ENCODE data around the gene IGFBP1. TPM values are rescaled to one million over a fixed set of nuclear protein-coding genes. Genes with fewer than 3 reads are reported as not detected.

Gene IGFBP1
- total and polyA plus RNA-seq, 9 of the 15 experiments (the other 6 are each of a cell fraction or from before 2014, with no cell fraction given), result not detected

GRCh38 chr7:45920502-45921380 lies 32.5 kb downstream of the IGFBP1 start, which contains the start of gene IGFBP3 (continued):
- TF ChIP-seq, protein P1, sequence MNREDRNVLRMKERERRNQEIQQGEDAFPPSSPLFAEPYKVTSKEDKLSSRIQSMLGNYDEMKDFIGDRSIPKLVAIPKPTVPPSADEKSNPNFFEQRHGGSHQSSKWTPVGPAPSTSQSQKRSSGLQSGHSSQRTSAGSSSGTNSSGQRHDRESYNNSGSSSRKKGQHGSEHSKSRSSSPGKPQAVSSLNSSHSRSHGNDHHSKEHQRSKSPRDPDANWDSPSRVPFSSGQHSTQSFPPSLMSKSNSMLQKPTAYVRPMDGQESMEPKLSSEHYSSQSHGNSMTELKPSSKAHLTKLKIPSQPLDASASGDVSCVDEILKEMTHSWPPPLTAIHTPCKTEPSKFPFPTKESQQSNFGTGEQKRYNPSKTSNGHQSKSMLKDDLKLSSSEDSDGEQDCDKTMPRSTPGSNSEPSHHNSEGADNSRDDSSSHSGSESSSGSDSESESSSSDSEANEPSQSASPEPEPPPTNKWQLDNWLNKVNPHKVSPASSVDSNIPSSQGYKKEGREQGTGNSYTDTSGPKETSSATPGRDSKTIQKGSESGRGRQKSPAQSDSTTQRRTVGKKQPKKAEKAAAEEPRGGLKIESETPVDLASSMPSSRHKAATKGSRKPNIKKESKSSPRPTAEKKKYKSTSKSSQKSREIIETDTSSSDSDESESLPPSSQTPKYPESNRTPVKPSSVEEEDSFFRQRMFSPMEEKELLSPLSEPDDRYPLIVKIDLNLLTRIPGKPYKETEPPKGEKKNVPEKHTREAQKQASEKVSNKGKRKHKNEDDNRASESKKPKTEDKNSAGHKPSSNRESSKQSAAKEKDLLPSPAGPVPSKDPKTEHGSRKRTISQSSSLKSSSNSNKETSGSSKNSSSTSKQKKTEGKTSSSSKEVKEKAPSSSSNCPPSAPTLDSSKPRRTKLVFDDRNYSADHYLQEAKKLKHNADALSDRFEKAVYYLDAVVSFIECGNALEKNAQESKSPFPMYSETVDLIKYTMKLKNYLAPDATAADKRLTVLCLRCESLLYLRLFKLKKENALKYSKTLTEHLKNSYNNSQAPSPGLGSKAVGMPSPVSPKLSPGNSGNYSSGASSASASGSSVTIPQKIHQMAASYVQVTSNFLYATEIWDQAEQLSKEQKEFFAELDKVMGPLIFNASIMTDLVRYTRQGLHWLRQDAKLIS (CRISPR knock-in tag; IDR thresholded peaks at IDR 0.05), result no peak
- no peak for TF ChIP-seq NELFE (IDR thresholded peaks at IDR 0.05; ENCODE audit: insufficient read depth, insufficient read length)
- TF ChIP-seq, protein P2, sequence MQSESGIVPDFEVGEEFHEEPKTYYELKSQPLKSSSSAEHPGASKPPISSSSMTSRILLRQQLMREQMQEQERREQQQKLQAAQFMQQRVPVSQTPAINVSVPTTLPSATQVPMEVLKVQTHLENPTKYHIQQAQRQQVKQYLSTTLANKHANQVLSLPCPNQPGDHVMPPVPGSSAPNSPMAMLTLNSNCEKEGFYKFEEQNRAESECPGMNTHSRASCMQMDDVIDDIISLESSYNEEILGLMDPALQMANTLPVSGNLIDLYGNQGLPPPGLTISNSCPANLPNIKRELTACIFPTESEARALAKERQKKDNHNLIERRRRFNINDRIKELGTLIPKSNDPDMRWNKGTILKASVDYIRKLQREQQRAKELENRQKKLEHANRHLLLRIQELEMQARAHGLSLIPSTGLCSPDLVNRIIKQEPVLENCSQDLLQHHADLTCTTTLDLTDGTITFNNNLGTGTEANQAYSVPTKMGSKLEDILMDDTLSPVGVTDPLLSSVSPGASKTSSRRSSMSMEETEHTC (IDR thresholded peaks at IDR 0.05), result no peak
- TF ChIP-seq PHF8 (IDR thresholded peaks at IDR 0.05; ENCODE audit: borderline replicate concordance, low read length), result no peak

All from K562 (cell line).